HG03558 (cell line): Measurements from ENCODE around the gene DAZL.
"Not testable (repeated sequence)": the region's sequence is repeated elsewhere in the genome, so short reads cannot be mapped to it uniquely, and the experiment has no call there.

ENCODE experiments used
- ATAC-seq: cut with Tn5 transposase; IDR thresholded peaks from one replicate; pipeline ENCODE4 v1.9.1; 2021; ENCODE audit warnings: moderate number of reproducible peaks; ENCODE audit not compliant: unreplicated experiment; ENCODE audit errors: extremely low read depth

The DAZL gene

GRCh38 chr3:16604887-16605602 is at the start of gene DAZL:
Gene DAZL (minus strand): TSS chr3:16605423. CDS start chr3:16605205, 218 bp downstream.
- no peak for ATAC-seq

- no peak for ATAC-seq
These were observed 49.8 kb upstream of the DAZL start for GRCh38 chr3:16654976-16655375.

GRCh38 chr3:16653712-16654111 is 48.5 kb upstream of the DAZL start:
- ATAC-seq, result no peak

- ATAC-seq, result no peak
These were observed 42.4 kb upstream of the DAZL start for GRCh38 chr3:16647668-16648067.

- no peak for ATAC-seq
These were observed 34.6 kb upstream of the DAZL start for GRCh38 chr3:16639806-16640205.

- no peak for ATAC-seq
These were observed 28.7 kb upstream of the DAZL start for GRCh38 chr3:16633948-16634347.

- no peak for ATAC-seq
These were observed 27.2 kb upstream of the DAZL start for GRCh38 chr3:16632395-16632794.

- ATAC-seq, result no peak
These were observed 13.5 kb upstream of the DAZL start for GRCh38 chr3:16618721-16619120.

- not testable (repeated sequence) for ATAC-seq
These were observed 11.9 kb upstream of the DAZL start for GRCh38 chr3:16617155-16617554.

GRCh38 chr3:16616083-16616482 is 10.9 kb upstream of the DAZL start:
- no peak for ATAC-seq

GRCh38 chr3:16614033-16615031 is 9.1 kb upstream of the DAZL start:
- no peak for ATAC-seq

GRCh38 chr3:16609927-16610580 is 4.8 kb upstream of the DAZL start:
- no peak for ATAC-seq

GRCh38 chr3:16608816-16609215 is 3.6 kb upstream of the DAZL start:
- no peak for ATAC-seq

- no peak for ATAC-seq
These were observed 2.5 kb upstream of the DAZL start for GRCh38 chr3:16607718-16608117.

- no peak for ATAC-seq
These were observed 1.2 kb upstream of the DAZL start for GRCh38 chr3:16606398-16606797.

GRCh38 chr3:16605966-16606365 is 743 bp upstream of the DAZL start:
- no peak for ATAC-seq

- no peak for ATAC-seq
These were observed 790 bp downstream of the DAZL start for GRCh38 chr3:16604433-16604832.

- ATAC-seq, result no peak
These were observed 3.7 kb downstream of the DAZL start for GRCh38 chr3:16601537-16602005.

GRCh38 chr3:16600780-16601536 is 4.3 kb downstream of the DAZL start:
- no peak for ATAC-seq

GRCh38 chr3:16599694-16600093 is 5.5 kb downstream of the DAZL start:
- ATAC-seq, result no peak
